DND-41 (cell line): ENCODE results near the gene GOLGA8J.

Experiments
- ATAC-seq: fragments of 200-7000 bp; cut with Tn5 transposase; 3 replicates; pipeline ENCODE4 v1.9.1; 2021; ENCODE audit warnings: low read depth; ENCODE audit not compliant: insufficient read depth
- DNase-seq: peaks from one replicate; pipeline ENCODE4 v3.0.0-alpha.2; 2020
- H2AFZ ChIP-seq: 2 replicates; pipeline ENCODE4 v1.6.0; 2012; ENCODE audit warnings: low read depth, low read length
- H3K27ac ChIP-seq: 2 replicates; pipeline ENCODE4 v1.5.1; 2012; ENCODE audit warnings: low read length, inconsistent platforms
- H3K27me3 ChIP-seq: fragments of 200-600 bp; sonication (generic); 2 replicates; pipeline ENCODE4 v1.6.0; 2012; ENCODE audit warnings: low read length, mild to moderate bottlenecking, inconsistent platforms; ENCODE audit not compliant: insufficient read depth, poor library complexity
- H3K36me3 ChIP-seq: 2 replicates; pipeline ENCODE4 v1.5.1; 2012; ENCODE audit warnings: low read length, inconsistent platforms; ENCODE audit not compliant: insufficient read depth
- H3K4me1 ChIP-seq: 2 replicates; pipeline ENCODE4 v1.5.1; 2012; ENCODE audit warnings: mild to moderate bottlenecking, low read length; ENCODE audit not compliant: insufficient read depth
- H3K4me2 ChIP-seq: 2 replicates; pipeline ENCODE4 v1.6.0; 2012; ENCODE audit warnings: mild to moderate bottlenecking, moderate library complexity, low read length, inconsistent platforms; ENCODE audit not compliant: insufficient read depth
- H3K4me3 ChIP-seq, 2 experiments: fragments of 200-600 bp in 1 of 2; shearing (Covaris generic) in 1 of 2; 2 replicates each; pipeline ENCODE4 v1.5.1; 2012 to 2016; ENCODE audit warnings: inconsistent platforms in 2 of 2, low read length in 2 of 2, mild to moderate bottlenecking in 2 of 2, low read depth in 1 of 2, moderate library complexity in 1 of 2
- H3K79me2 ChIP-seq: 2 replicates; pipeline ENCODE4 v1.6.0; 2012; ENCODE audit warnings: low read length, inconsistent platforms; ENCODE audit not compliant: insufficient read depth
- H3K9ac ChIP-seq: 2 replicates; pipeline ENCODE4 v1.6.0; 2012; ENCODE audit warnings: low read depth, mild to moderate bottlenecking, inconsistent platforms, low read length, moderate library complexity
- H3K9me3 ChIP-seq: 2 replicates; pipeline ENCODE4 v1.5.1; 2012; ENCODE audit warnings: low read length, moderate library complexity, mild to moderate bottlenecking, inconsistent platforms; ENCODE audit not compliant: insufficient read depth, severe bottlenecking
- H4K20me1 ChIP-seq: 2 replicates; pipeline ENCODE4 v1.6.0; 2012; ENCODE audit warnings: low read length; ENCODE audit not compliant: insufficient read depth
- EZH2 ChIP-seq: IDR thresholded peaks from 3 replicates; pipeline ENCODE4 v1.6.1; 2012; ENCODE audit warnings: borderline replicate concordance, low read depth, mild to moderate bottlenecking, moderate library complexity, low read length, inconsistent platforms; ENCODE audit not compliant: severe bottlenecking
- TF ChIP-seq, protein P1 (sequence below): IDR thresholded peaks from 2 replicates; pipeline ENCODE4 v1.5.1; 2012; ENCODE audit warnings: borderline replicate concordance, low read length, moderate library complexity, mild to moderate bottlenecking; ENCODE audit not compliant: poor library complexity, severe bottlenecking; ENCODE audit errors: extremely low read depth

Gene GOLGA8J

DNA sequence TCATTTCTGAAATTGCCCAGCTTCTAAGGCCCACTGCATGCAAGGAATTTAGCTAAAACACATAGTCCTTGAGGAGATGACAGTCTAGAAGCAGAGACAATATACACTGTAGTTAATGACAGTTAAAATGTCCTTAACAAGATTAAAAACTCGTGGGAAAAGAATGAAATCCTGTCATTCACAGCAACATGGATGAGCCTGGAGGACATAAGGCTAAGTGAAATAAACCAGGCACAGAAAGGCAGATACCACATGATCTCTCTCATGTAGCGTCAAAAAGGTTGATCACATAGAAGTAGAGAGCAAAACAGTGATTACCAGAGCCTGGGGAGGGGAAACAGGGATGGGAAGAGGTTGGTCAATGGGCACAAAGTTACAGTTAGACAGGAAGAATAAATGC lies 36.3 kb upstream of the GOLGA8J start:
- Histone ChIP-seq H3K27me3 (peaks cover 4% of the 10 kb centered on the region), H4K20me1 (no peaks in the 10 kb centered on the region), H2AFZ (no peak overlapping the region), H3K9ac (no peak overlapping the region), H3K4me2 (no peak overlapping the region), H3K27ac (no peak overlapping the region), H3K36me3 (no peaks in the 10 kb centered on the region), H3K4me3 (no peak overlapping the region), H3K79me2 (no peaks in the 10 kb centered on the region), H3K9me3 (no peaks in the 10 kb centered on the region), H3K4me1 (no peaks in the 10 kb centered on the region)
- ATAC-seq, result no peak
- TF ChIP-seq, protein P1, sequence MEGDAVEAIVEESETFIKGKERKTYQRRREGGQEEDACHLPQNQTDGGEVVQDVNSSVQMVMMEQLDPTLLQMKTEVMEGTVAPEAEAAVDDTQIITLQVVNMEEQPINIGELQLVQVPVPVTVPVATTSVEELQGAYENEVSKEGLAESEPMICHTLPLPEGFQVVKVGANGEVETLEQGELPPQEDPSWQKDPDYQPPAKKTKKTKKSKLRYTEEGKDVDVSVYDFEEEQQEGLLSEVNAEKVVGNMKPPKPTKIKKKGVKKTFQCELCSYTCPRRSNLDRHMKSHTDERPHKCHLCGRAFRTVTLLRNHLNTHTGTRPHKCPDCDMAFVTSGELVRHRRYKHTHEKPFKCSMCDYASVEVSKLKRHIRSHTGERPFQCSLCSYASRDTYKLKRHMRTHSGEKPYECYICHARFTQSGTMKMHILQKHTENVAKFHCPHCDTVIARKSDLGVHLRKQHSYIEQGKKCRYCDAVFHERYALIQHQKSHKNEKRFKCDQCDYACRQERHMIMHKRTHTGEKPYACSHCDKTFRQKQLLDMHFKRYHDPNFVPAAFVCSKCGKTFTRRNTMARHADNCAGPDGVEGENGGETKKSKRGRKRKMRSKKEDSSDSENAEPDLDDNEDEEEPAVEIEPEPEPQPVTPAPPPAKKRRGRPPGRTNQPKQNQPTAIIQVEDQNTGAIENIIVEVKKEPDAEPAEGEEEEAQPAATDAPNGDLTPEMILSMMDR, result no peak
- no peak for TF ChIP-seq EZH2
- DNase-seq, result no peak

GRCh38 chr15:30055604-30056003 lies 27.2 kb upstream of the GOLGA8J start:
- Histone ChIP-seq H3K9ac (no peak overlapping the region), H3K4me1 (no peaks in the 10 kb centered on the region), H3K36me3 (no peaks in the 10 kb centered on the region), H3K27ac (no peak overlapping the region), H3K4me3 (no peak overlapping the region), H4K20me1 (no peaks in the 10 kb centered on the region), H3K79me2 (no peaks in the 10 kb centered on the region), H2AFZ (no peak overlapping the region), H3K27me3 (no peaks in the 10 kb centered on the region), H3K9me3 (no peaks in the 10 kb centered on the region), H3K4me2 (no peak overlapping the region)
- no peak for DNase-seq
- no peak for TF ChIP-seq EZH2
- TF ChIP-seq, protein P1, result no peak
- no peak for ATAC-seq

DNA sequence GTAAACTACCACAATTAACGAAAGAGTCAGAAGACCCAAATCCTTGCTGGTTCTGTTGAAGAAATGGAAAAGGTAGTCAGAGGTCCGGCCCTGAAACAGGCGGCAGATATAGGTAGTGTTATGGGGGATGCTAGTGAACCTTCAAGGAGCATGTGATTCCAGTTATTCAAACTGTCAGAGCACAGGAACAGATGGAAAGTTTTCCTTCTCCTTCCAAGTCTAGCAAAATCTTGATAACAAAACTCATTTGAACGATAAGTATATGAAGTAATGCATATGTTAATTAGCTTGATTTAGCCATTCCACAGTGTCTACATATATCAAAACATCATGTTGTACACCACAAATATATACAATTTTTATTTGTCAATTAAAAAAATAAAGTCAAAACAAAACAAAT lies 26.6 kb upstream of the GOLGA8J start:
- no peaks in the 10 kb centered on the region for H3K27me3 ChIP-seq
- H3K27ac ChIP-seq, result no peak overlapping the region
- H3K9me3 ChIP-seq, result no peaks in the 10 kb centered on the region
- H3K4me1 ChIP-seq, result no peaks in the 10 kb centered on the region
- H4K20me1 ChIP-seq, result no peaks in the 10 kb centered on the region
- no peak overlapping the region for H3K9ac ChIP-seq
- no peak for DNase-seq
- no peak overlapping the region for H3K4me2 ChIP-seq
- TF ChIP-seq, protein P1, result no peak
- no peak for TF ChIP-seq EZH2
- no peak overlapping the region for H2AFZ ChIP-seq
- no peak for ATAC-seq
- H3K79me2 ChIP-seq, result no peaks in the 10 kb centered on the region
- H3K4me3 ChIP-seq, result no peak overlapping the region
- no peaks in the 10 kb centered on the region for H3K36me3 ChIP-seq

DNA sequence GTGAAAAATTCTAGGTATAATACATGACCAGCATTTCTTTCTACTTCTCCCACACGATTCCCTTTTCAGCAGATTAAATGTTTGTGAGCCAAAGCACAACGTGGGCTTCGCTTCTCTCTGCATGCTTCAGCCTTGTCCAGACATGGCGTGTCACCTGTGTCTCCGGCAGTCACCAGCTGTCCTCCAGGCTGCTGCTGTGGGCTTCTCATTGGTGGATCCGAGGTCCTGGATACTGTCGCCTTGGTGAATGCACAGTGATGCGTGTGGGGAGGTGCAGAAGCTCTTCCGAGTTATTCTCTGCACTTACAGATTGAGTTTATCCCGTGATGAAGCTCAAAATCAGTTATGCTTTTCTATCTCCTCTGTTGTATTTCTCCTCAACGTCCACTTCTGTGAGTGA lies 23.0 kb upstream of the GOLGA8J start:
- H3K9me3 ChIP-seq, result no peaks in the 10 kb centered on the region
- no peak overlapping the region for H3K4me3 ChIP-seq
- H3K27ac ChIP-seq, result no peak overlapping the region
- H4K20me1 ChIP-seq, result no peaks in the 10 kb centered on the region
- no peak overlapping the region for H3K4me2 ChIP-seq
- H3K27me3 ChIP-seq, result no peaks in the 10 kb centered on the region
- DNase-seq (no peak), ATAC-seq (no peak)
- no peaks in the 10 kb centered on the region for H3K4me1 ChIP-seq
- H3K79me2 ChIP-seq, result no peaks in the 10 kb centered on the region
- H3K9ac ChIP-seq, result no peak overlapping the region
- no peak for TF ChIP-seq EZH2
- TF ChIP-seq, protein P1, result no peak
- H3K36me3 ChIP-seq, result no peaks in the 10 kb centered on the region
- H2AFZ ChIP-seq, result no peak overlapping the region
